Esophagus squamous epithelium (tissue), 4 donors: Measurements from ENCODE around the gene MIPOL1.

ENCODE experiments used
- CTCF ChIP-seq, 6 experiments: fragments of 450-650 bp in 4 of 6; fragments of 200-600 bp in 2 of 6; sonication (generic) in 2 of 6; IDR thresholded peaks; one replicate each; pipeline ENCODE4 v1.5.1; 2016 to 2019; ENCODE audit warnings: antibody characterized with exemption in 6 of 6, mild to moderate bottlenecking in 4 of 6, moderate library complexity in 4 of 6
- POLR2A ChIP-seq, 4 donors: fragments of 450-650 bp; IDR thresholded peaks; one replicate each; pipeline ENCODE4 v1.6.1; 2017; ENCODE audit warnings: antibody characterized with exemption in 4 of 4, mild to moderate bottlenecking in 4 of 4, moderate library complexity in 3 of 4

GRCh38 chr14:37326434-37326833 is 128.7 kb downstream of the MIPOL1 start:
- TF ChIP-seq CTCF (IDR thresholded peaks at IDR 0.05) (no peak), POLR2A (IDR thresholded peaks at IDR 0.05) (no peak)
